PFSK-1 (cell line): Measurements from ENCODE around the gene ATP4A.

Experiments used
- FOXP2 ChIP-seq: optimal IDR thresholded peaks from 2 replicates; pipeline ENCODE3; 2011; ENCODE audit warnings: borderline replicate concordance, control low read depth, inconsistent platforms; ENCODE audit not compliant: insufficient read depth; ENCODE audit errors: extremely low read length, extremely low read depth
- POLR2AphosphoS5 ChIP-seq: IDR thresholded peaks from 2 replicates; pipeline ENCODE4 v1.6.1; 2012; ENCODE audit warnings: low read depth, mild to moderate bottlenecking, control low read depth, low read length, moderate library complexity
- SIN3A ChIP-seq: IDR thresholded peaks from 2 replicates; pipeline ENCODE4 v1.6.1; 2012; ENCODE audit warnings: mild to moderate bottlenecking, low read length, moderate library complexity, borderline replicate concordance; ENCODE audit not compliant: insufficient read depth
- TAF1 ChIP-seq: IDR thresholded peaks from 2 replicates; pipeline ENCODE4 v1.6.1; 2012; ENCODE audit warnings: low read length, control low read depth, borderline replicate concordance; ENCODE audit not compliant: insufficient read depth
- TF ChIP-seq, protein P1 (sequence below), 2 experiments: IDR thresholded peaks; 2 replicates each; pipeline versions ENCODE4 v1.6.1 to v1.8.0; 2011 to 2012; ENCODE audit warnings: low read depth in 2 of 2, low read length in 2 of 2, control low read depth in 1 of 2, inconsistent platforms in 1 of 2, mild to moderate bottlenecking in 1 of 2, moderate library complexity in 1 of 2; ENCODE audit not compliant: insufficient read depth in 1 of 2

Gene ATP4A

DNA sequence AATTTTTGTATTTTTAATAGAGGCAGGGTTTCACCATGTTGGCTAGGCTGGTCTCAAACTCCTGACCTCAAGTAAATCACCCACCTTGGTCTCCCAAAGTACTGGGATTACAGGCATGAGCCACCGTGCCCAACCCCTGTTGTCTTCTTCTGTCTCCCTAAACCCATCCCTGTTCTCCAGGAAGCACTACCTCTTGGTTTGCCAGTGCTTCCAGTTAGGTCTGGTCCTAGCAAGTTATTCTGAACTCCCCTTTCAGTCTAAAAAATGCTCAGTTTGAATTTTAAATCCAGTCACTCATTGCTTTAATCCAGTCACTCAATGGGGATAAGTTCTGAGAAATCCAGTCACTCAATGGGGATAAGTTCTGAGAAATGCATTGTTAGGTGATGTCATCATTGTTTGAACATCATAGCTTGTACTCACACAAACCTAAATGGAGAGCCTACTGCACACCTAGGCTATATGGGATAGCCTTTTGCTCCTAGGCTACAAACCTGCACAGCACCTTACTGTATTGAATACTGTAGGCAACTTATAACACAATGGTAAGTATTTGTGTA, 8.0 kb upstream of the ATP4A start:
- TF ChIP-seq FOXP2 (no peak), TAF1 (no peak), SIN3A (no peak), POLR2AphosphoS5 (no peak)
- TF ChIP-seq, protein P1, sequence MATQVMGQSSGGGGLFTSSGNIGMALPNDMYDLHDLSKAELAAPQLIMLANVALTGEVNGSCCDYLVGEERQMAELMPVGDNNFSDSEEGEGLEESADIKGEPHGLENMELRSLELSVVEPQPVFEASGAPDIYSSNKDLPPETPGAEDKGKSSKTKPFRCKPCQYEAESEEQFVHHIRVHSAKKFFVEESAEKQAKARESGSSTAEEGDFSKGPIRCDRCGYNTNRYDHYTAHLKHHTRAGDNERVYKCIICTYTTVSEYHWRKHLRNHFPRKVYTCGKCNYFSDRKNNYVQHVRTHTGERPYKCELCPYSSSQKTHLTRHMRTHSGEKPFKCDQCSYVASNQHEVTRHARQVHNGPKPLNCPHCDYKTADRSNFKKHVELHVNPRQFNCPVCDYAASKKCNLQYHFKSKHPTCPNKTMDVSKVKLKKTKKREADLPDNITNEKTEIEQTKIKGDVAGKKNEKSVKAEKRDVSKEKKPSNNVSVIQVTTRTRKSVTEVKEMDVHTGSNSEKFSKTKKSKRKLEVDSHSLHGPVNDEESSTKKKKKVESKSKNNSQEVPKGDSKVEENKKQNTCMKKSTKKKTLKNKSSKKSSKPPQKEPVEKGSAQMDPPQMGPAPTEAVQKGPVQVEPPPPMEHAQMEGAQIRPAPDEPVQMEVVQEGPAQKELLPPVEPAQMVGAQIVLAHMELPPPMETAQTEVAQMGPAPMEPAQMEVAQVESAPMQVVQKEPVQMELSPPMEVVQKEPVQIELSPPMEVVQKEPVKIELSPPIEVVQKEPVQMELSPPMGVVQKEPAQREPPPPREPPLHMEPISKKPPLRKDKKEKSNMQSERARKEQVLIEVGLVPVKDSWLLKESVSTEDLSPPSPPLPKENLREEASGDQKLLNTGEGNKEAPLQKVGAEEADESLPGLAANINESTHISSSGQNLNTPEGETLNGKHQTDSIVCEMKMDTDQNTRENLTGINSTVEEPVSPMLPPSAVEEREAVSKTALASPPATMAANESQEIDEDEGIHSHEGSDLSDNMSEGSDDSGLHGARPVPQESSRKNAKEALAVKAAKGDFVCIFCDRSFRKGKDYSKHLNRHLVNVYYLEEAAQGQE (IDR thresholded peaks at IDR 0.05; ENCODE audit: insufficient read depth in 1 of 2, low read depth in 2 of 2, low read length in 2 of 2) = no peak

DNA sequence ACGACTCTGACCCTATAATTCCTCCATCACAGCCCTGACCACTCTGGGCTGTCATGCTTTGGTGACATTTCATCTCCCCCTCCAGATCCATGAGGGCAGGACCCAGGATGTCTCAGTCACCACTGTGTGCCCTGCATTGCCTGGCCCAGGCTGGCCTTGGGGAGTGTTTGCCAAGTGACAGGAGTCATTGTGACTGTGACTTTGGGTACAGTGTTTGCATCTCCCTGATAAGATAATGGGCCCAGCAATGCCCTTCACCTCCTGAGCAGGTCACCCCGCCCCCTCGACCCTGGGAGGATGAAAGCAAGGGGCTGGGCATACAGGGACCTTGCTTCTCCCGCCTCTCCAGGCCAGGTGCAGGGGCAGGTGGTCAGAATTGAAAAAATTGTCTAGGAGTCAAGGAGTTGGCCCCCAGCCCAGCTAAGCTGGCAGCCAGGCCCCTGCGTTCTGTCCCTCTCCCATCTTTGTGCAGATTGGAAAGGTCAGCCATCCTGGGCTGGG, 5.9 kb upstream of the ATP4A start:
- TF ChIP-seq POLR2AphosphoS5 = no peak
- no peak for TF ChIP-seq TAF1
- TF ChIP-seq FOXP2 = no peak
- TF ChIP-seq, protein P1 (IDR thresholded peaks at IDR 0.05; ENCODE audit: insufficient read depth in 1 of 2, low read depth in 2 of 2, low read length in 2 of 2) = no peak
- TF ChIP-seq SIN3A = no peak

DNA sequence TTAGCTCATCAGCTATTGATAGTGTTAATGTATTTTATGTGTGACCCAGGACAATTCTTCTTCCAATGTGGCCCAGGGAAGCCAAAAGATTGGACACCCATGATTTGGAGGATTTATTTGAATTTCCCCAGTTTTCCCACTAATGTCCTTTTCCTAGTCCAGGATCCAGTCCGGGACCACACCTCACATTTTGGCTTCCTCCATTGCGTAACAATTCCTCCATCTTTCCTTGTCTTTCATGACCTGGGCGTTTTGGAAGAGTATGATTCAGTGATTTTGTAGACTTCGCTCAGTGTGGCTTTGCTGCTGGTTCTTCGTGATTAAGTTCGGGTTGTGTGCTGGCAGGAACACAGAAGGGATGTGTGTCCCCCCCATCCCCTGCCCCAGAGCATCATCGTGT, 3.3 kb upstream of the ATP4A start:
- TF ChIP-seq SIN3A (no peak), TAF1 (no peak), FOXP2 (no peak), POLR2AphosphoS5 (no peak)
- TF ChIP-seq, protein P1 (IDR thresholded peaks at IDR 0.05; ENCODE audit: insufficient read depth in 1 of 2, low read depth in 2 of 2, low read length in 2 of 2) = no peak

DNA sequence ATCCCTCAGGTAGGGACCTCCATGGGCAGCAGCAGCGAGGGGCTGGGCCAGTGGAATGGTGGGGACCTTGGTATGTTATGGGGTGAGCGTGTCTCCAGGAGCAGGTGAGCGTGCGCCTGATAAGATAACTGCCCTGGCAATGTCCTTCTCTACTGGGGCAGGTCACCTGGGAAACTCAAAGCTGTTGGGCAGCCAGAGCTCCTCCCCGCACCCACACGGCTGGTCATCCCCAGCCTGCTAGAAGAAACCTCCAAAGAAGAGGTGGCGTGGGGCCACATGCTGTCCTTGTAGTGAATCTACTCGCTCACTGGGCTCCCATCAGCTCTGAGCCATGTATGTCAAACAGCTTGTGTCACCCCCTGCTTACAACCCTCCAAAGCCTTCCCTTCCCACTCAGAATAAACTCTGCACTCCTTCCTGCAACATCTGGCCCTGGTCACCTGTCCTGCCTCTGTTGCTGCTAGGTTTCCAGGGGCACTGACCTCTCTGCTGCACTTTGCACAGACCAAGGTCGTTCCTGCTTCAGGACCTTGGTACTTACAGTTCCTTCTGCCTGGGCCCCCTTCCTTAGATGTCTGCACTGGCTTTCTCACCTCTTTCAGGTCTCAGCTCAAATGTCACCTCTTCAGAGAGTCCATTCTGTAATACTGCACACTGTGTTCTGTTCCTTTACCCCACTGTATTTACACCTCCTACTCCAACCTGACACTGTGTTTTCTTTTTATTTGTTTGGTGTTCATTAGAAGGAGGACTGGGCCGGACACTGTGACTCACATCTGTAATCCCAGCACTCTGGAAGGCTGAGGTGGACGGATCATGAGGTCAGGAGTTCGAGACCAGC, 1.8 kb upstream of the ATP4A start:
- TF ChIP-seq FOXP2 = no peak
- TF ChIP-seq, protein P1 (IDR thresholded peaks at IDR 0.05; ENCODE audit: insufficient read depth in 1 of 2, low read depth in 2 of 2, low read length in 2 of 2) = no peak
- TF ChIP-seq SIN3A = no peak
- TF ChIP-seq POLR2AphosphoS5 = no peak
- TF ChIP-seq TAF1 = no peak
